Measurements from ENCODE around the gene TBC1D17.
"Not testable (repeated sequence)": the region's sequence is repeated elsewhere in the genome, so short reads cannot be mapped to it uniquely, and the experiment has no call there.

TBC1D17 gene

GRCh38 chr19:49916839-49917733 is 39.6 kb downstream of the TBC1D17 start:
- in situ Hi-C loops (cut with MboI; ENCODE audit: low sequenced_read_pairs): no loop called here

- in situ Hi-C loops (cut with MboI; ENCODE audit: low sequenced_read_pairs): no loop called here
Measured at GRCh38 chr19:49918089-49918488, 40.6 kb downstream of the TBC1D17 start.

GRCh38 chr19:49920624-49921363 is 43.3 kb downstream of the TBC1D17 start:
- in situ Hi-C loops (cut with MboI; ENCODE audit: low sequenced_read_pairs): no loop called here

- in situ Hi-C loops (cut with MboI; ENCODE audit: low sequenced_read_pairs): no loop called here
Measured at GRCh38 chr19:49921871-49922795, 44.6 kb downstream of the TBC1D17 start.

- in situ Hi-C loops (cut with MboI; ENCODE audit: low sequenced_read_pairs): no loop called here
Measured at GRCh38 chr19:49923055-49924003, 45.8 kb downstream of the TBC1D17 start.

- in situ Hi-C loops (cut with MboI; ENCODE audit: low sequenced_read_pairs): no loop called here
Measured at GRCh38 chr19:49924004-49924880, 46.7 kb downstream of the TBC1D17 start.

GRCh38 chr19:49924881-49925210 is 47.3 kb downstream of the TBC1D17 start:
- in situ Hi-C loops (cut with MboI; ENCODE audit: low sequenced_read_pairs): not testable (repeated sequence)

GRCh38 chr19:49925486-49925885 is 48.0 kb downstream of the TBC1D17 start:
- in situ Hi-C loops (cut with MboI; ENCODE audit: low sequenced_read_pairs): no loop called here

GRCh38 chr19:49926515-49926914 is 49.0 kb downstream of the TBC1D17 start:
- in situ Hi-C loops (cut with MboI; ENCODE audit: low sequenced_read_pairs): no loop called here

GRCh38 chr19:49927526-49928264 is 50.2 kb downstream of the TBC1D17 start:
- in situ Hi-C loops (cut with MboI; ENCODE audit: low sequenced_read_pairs): no loop called here

- in situ Hi-C loops (cut with MboI; ENCODE audit: low sequenced_read_pairs): no loop called here
Measured at GRCh38 chr19:49929121-49929610, 51.7 kb downstream of the TBC1D17 start, which contains the start of the genes ATF5 and NUP62. ATF5 (plus strand) TSS chr19:49929205; CDS start chr19:49930851, 1,646 bp downstream. NUP62 (minus strand) TSS chr19:49929504; CDS start chr19:49909807, 19,697 bp downstream.

GRCh38 chr19:49929611-49930482 is 52.3 kb downstream of the TBC1D17 start:
- in situ Hi-C loops (cut with MboI; ENCODE audit: low sequenced_read_pairs): no loop called here

- in situ Hi-C loops (cut with MboI; ENCODE audit: low sequenced_read_pairs): no loop called here
Measured at GRCh38 chr19:49930483-49931011, 53.0 kb downstream of the TBC1D17 start.

- in situ Hi-C loops (cut with MboI; ENCODE audit: low sequenced_read_pairs): no loop called here
Measured at GRCh38 chr19:49931293-49932040, 54.0 kb downstream of the TBC1D17 start.

GRCh38 chr19:49932041-49932451 is 54.5 kb downstream of the TBC1D17 start:
- in situ Hi-C loops (cut with MboI; ENCODE audit: low sequenced_read_pairs): no loop called here

- in situ Hi-C loops (cut with MboI; ENCODE audit: low sequenced_read_pairs): no loop called here
Measured at GRCh38 chr19:49932731-49933131, 55.2 kb downstream of the TBC1D17 start.
